GM12872 (cell line): Measurements from ENCODE around the gene RFX2.

Experiments
- CTCF ChIP-seq: IDR thresholded peaks from 3 replicates; pipeline ENCODE4 v1.5.1; 2011; ENCODE audit warnings: low read depth, mild to moderate bottlenecking, low read length, moderate library complexity; ENCODE audit not compliant: insufficient read depth

RFX2 gene

GRCh38 chr19:6103217-6103644 is 7.1 kb downstream of the RFX2 start:
- no peak for TF ChIP-seq CTCF

GRCh38 chr19:6101991-6102390 is 8.3 kb downstream of the RFX2 start:
- no peak for TF ChIP-seq CTCF

DNA sequence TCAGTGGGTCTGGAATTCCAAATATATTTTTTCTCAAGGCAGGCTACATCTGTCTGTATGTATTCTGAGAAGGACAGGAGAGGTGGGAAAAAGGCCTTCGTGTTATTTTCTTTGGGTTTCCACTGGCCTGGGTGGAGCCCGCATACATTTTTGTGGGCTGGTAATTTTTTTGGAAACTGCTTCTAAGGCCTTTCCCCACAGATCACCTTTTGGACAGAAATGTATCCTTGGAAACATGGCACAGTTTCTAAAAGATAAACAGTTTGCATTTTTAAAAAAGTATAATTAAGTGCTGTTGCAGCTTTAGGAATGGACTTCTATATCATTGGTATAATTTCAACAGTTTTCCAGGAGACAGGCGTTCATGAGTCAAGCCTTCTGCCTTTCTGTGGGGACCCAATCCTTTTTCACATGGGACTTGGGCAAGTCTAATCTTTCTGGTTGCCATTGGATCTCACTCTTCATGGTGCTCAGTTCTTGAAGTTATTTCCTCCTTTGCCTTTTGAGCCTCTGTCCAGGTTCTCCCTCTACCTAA is 8.9 kb downstream of the RFX2 start:
- no peak for TF ChIP-seq CTCF

- TF ChIP-seq CTCF, result peak; percentile 42
Observed at GRCh38 chr19:6100284-6100915, 9.9 kb downstream of the RFX2 start.

GRCh38 chr19:6099599-6099998 is 10.7 kb downstream of the RFX2 start:
- no peak for TF ChIP-seq CTCF

- TF ChIP-seq CTCF, result no peak
Observed at GRCh38 chr19:6099033-6099432, 11.3 kb downstream of the RFX2 start.

- no peak for TF ChIP-seq CTCF
Observed at GRCh38 chr19:6098574-6098973, 11.7 kb downstream of the RFX2 start.
